GM19328 (cell line): ENCODE measurements around the gene MTA3.
"Not testable (repeated sequence)": the region's sequence is repeated elsewhere in the genome, so short reads cannot be mapped to it uniquely, and the experiment has no call there.

Experiments
- ATAC-seq: cut with Tn5 transposase; IDR thresholded peaks from one replicate; pipeline ENCODE4 v1.9.1; 2021; ENCODE audit warnings: mild to moderate bottlenecking, moderate library complexity; ENCODE audit not compliant: unreplicated experiment

The MTA3 gene

DNA sequence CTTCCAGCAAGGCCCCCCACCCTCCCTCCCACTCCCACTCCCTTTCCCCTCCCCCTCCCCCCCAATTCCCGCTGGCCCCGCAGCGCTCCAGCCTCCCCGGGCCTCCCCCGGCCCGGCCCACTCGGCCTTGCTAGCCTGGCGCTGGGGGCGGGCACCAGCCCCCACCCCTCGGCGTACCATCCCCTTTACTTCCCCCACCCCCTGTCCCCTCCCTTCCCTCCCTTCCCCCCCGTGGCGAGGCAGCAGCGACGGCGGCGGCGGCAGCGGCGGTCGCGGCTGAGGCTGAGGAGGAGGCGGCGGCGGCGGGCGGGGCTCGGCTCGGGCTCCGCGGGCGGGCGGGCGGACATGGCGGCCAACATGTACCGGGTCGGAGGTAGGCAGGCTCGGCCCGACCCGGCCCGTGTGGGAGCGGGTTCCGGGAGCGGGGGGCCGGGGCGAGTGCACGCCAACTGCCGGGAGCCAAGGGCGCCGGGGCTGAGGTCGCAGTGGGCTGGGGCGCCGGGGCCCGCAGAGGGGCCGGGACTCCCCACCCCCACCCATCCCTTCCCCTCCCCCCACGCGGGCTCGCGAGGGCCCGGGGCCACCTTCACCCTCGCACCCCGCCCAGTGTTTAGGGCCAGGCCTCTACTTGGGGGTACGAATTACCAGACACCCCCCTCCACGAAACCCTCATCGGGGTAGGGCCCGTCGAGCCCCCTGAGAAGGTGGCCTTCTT lies at the start of gene MTA3:
Gene MTA3, plus strand, starts transcription at position 232 of the 715 bp plus-strand sequence. Its CDS starts 114 bp downstream, at position 346.
- ATAC-seq, result peak; percentile 32

DNA sequence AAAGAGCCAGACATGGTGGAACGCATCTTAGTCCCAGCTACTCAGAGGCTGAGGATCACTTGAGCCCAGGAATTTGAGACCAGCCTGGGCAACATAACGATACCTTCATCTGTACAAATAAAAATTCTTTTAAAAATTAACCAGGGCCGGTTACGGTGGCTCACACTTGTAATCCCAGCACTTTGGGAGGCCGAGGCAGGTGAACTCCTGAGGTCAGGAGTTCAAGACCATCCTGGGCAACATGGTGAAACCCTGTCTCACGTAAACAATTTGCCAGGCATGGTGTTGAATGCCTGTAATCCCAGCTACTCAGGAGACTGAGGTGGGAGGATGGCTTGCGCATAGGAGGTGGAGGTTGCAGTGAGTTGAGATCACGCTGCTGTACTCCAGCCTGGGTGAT lies 48.8 kb upstream of the MTA3 start:
- ATAC-seq, result no peak

DNA sequence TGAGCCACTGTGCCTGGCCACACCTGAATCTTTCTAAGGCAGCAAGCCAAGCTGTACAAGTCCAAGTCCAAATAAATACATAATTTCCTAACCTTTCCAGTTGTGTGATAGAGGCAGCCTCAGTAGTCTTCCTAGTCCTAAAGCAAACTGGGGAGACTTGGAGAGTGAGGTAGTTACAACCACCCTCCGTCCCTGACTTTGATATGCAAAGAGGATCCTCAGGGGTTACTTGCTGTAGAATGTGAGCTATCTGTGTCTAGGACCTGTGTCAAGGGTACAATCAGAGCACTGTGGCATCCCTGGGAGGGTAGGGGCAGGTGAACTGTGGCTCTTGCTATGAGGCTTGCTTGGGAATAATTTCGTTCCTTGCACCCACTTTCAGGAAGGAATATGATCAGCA lies 46.4 kb upstream of the MTA3 start:
- no peak for ATAC-seq

DNA sequence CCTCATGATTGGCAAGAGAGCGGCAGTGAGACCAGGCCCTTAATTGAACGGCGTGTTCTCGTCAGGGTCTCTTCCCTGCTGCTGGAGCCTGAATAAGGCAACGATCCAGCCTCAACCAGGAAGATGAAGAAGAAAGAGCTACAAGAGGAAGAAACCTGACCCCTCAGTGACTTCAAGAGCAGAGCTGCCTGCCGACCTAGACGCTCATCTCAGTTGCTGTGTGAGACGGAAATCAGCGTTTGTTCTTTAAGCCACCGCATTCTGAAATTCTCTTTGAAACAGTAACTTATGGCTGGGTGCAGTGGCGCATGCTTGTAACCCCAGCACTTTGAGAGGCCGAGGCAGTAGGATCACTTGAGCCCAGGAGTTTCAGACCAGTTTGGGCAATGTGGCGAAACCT lies 45.1 kb upstream of the MTA3 start:
- ATAC-seq, result no peak

DNA sequence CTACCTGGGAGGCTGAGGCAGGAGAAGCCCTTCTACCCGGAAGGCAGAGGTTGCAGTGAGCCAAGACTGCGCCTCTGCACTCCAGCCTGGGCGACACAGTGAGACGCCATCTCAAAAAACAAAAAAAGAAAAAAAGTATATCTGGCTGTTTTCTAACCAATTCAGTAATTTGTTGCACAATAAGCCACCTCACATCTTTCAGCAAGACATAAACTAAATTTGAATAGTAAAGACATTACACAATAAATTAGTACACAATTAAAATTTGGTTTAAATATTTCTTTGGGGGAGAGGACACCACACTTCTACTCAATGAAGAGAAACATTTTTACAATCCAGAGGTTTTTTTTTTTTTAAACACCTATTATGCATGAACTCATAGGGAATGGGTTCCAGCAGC lies 36.0 kb upstream of the MTA3 start:
- ATAC-seq, result no peak

DNA sequence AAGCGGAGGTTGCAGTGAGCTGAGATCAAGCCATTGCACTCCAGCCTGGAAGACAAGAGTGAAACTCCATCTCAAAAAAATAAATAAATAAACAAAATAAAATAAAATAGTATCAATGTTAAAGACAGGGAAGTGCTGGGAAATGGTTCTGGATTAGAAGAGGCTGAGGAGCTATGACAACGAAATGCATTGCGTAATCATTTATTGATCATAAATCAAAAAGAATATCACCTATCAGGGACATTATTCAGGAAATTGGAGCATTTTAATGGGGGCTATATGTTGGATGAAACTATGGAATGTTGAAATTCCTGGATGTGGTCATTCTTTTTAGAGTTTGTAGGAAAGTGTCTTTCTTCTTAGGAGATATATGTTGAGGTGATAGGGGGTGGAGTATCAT lies 30.9 kb upstream of the MTA3 start:
- ATAC-seq, result no peak

DNA sequence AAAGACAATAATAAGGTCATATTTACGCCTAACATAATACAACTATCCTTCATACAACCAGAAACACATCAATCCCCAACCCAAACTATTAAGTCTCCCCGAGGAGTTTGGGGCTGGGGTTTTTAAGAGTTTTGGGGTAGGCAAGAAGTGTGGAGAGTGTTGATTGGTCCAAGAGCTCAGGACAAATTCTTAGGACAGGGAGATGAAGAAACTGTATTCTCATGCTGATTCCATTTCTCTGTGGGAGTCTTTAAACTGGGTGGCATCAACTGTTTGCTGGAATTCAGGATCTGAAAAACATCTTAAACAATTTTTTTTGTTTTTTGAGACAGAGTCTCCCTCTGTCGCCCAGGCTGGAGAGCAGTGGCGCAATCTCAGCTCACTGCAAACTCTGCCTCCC lies 25.6 kb upstream of the MTA3 start:
- no peak for ATAC-seq

DNA sequence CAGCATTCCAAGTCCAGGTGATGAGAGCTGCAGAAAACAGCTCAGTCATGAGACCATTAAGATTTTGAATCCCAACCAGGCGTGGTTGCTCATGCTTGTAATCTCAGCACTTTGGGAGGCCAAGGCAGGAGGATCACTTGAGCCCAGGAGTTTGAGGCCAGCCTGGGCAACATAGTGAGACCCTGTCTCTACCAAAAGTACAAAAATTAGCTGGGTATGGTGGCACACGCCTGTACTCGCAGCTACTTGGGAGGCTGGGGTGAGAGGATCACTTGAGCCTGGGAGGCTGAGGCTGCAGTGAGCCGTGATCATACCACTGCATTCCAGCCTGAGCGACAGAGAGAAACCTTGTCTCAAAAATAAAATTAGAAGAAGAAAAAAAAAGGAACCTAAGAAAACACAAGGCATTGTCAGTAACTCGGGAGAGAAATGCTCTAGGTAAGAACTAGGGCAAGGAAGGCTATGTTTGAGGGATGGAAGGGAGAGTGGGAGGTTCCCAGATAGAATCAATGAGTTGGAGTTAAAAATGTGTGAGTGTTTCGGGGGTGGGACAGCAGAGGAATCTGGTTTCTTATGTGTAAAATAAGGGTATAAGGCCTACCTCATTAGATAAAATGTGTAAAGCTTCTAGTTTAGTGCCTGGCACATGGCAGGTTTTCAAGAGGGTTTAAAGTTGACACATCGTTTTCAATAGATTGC lies 23.3 kb upstream of the MTA3 start:
- no peak for ATAC-seq

DNA sequence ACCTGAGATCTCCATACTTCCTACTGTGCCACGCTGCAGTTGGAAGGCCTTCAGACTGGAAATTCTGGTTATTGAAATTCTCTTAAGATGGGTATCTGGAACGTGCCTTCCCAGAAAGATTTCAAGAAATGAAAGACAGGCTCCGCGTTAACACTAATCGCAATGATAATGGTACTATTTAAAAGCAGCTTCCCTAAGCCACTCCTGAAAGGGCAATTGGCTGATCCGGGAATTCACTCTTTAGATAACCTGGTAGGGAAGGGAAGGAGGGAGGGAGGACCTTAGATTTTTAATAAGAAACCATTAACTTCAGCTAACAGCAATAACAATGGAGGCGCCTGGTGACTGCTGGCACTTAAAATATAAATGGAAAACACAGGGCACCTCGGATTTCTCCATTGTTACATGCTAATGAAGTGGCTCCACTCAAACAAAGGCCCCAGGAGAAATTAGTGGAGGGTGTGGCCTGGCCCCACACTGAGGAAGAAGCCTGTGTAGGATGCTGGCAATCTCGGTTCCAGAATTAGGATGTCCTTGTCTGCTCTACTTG lies 22.5 kb upstream of the MTA3 start:
- ATAC-seq, result no peak

DNA sequence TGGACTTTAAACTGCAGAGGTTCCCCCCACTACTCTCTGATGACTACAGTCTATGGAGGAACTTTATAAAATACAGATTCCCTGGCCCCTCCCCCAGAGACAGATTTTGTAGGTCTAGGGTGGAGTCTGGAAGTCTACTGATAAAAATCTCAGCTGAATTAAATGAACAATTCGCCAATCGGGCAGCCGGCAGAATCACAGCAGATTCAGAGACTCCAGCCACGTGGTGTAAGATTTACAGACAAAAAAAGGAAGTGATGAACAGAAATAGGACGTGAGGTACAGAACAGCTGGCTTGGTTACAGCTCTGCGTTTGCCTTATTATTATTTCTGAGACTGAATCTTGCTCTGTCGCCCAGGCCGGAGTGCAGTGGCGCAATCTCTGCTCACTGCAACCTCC lies 21.4 kb upstream of the MTA3 start:
- no peak for ATAC-seq

DNA sequence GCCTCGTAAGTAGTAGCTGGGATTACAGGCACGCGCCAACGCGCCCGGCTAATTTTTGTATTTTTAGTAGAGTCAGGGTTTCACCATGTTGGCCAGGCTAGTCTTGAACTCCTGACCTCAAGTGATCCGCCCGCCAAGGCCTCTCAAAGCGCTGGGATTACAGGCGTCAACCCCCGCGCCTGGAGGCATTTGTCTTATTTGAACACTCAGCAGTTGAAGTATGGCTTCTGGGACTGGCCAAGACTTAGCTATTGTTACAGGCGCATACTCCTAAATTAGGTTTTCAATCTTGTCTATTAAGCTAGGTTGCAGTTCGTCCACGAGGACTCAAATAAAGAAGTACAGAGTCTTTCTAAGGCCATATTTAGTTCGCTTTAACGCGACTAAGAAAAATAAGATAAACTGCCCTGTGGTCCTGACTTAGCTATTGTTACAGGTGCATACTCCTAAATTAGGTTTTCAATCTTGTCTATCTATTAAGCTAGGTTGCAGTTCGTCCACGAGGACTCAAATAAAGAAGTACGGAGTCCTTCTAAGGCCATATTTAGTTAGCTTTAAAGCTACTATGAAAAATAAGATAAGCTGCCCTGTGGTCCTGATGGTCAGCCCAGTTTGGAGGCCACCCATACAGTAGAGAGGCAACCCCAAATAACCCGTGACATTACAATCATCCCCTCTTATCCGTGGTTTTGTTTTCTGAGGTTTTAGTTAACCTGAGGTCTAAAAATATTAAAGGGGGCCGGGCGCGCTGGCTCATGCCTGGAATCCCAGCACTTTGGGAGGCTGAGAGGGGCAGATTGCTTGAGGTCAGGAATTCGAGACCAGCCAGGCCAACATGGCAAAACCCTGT lies 20.8 kb upstream of the MTA3 start:
- no peak for ATAC-seq

DNA sequence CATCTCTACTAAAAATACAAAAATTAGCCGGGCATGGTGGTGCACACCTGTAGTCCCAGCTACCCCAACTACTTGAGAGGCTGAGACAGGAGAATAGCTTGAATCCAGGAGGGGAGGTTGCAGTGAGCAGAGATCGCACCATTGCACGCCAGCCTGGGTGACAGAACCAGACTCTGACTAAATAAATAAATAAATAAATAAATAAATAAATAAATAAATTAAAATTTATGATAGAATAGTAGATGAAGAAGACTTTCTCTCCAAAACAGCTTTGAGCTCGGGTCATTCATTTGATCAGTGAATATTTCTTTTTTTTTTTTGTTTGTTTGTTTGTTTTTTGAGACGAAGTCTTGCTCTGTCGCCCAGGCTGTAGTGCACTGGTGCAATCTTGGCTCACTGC lies 17.6 kb upstream of the MTA3 start:
- no peak for ATAC-seq

DNA sequence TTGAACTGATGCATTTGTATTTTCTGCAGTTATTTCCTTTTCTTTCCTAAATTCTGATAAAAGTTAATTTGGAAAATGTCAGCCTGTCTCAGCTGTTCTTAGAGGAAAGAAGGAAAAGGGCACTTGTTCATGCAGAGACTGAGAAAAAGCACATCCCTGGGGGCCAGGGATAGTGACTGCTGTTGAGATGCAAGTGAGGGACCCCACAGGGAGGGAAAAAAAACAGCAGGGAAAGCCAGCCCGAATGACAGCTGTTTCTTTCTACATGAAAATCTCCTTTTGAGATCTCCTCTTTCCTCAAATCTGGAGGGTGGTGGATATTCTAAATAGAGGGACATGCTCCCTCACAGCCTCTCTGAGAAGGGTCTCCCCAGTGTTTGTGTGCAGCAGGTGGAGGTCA lies 14.0 kb upstream of the MTA3 start:
- no peak for ATAC-seq

DNA sequence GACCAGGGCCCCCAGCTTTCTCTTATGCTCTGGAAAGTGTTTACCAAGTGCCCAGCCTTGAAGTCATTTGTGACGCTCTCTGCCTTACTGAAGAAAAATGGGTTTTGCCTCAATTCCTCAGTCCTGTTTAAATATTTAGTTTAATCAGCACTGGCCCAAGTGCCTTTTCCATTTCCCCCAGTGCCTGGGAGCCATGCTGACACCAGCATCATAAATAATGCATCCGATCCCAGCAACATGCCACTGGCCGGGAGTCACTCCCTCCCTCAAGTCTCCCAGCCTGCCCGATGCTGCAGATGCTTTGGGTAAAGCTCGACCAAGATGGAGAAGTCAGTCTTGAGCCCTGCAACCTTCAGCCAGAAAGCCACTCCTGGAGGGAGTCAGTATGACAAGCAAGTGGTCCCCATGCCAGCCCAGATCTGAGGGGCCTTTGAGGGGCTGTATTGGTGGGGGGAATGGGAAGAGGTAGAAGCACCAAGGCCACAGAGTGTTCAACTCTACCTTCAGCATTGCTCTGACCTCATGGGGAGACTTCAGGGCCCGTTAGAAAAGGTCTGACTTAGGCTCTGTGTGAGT lies 12.0 kb upstream of the MTA3 start:
- no peak for ATAC-seq

DNA sequence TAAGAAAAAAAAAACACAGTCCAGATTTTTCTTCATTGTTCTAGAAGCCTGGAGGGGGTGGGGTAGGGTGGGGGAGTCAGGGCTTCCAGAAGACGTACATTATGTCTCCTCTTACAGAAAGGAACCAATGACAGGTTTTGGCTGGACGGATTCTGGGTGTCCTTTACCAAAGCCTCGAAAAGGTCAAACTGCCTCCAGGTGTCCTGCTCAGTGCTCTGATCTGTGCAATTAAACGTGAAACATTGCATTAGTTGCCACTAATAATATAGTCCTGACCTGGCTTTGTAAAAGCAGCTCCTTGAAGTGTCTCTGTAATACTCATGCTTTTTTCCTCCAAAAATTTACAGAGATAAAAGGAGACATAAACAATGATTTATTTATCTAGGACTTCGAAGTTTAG lies 11.1 kb upstream of the MTA3 start:
- ATAC-seq, result no peak

DNA sequence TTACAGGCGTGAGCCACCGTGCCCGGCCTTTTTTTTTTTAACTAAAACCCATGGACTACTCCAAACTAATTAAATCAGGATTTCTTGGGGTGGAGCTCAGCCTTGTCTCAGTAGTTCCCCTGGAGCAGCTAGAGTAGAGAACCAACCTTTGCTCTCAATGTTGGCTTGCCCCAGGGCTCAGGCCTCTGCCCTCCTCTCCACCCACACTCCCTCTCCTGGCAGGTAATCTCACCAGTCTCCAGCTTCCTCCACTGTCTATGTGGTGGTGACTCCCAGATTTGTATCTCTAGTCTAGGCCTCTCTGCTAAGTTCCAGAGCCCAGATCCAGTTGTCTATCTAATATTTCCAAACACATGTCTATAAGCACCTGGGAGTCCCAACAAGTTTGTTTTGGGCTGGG lies 9.6 kb upstream of the MTA3 start:
- ATAC-seq, result no peak

DNA sequence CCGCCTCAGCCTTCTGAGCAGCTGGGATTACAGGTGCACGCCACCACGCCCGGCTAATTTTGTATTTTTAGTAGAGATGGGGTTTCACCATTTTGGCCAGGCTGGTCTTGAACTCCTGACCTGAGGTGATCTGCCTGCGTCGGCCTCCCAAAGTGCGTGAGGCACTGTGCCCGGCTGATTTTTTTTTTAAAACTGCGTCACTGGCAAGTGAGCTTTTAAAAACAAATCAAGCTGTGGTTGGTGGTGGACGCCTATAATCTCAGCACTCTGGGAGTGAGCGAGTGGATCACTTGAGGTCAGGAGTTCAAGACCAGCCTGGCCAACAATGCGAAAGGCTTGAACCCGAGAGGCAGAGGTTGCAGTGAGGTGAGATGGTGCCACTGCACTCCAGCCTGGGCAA lies 8.3 kb upstream of the MTA3 start:
- not testable (repeated sequence) for ATAC-seq

DNA sequence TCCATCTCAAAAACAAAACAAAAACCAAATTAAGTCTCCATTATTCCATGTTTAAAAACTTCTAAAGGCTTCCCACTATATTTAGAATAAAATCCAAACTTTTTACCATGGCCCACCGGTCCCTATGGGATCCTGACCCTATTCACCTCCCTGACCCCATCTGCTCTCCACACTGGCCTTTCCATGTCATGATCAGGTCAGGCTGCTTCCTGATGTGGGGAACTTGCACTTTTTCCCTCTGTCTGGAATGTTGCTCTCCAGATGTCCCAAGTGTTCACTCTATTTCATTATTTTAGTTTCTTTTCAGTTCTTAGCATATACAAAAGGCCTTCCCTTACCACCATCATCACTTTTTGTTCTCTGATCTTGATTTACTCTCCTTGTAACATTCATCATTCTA lies 7.5 kb upstream of the MTA3 start:
- no peak for ATAC-seq

DNA sequence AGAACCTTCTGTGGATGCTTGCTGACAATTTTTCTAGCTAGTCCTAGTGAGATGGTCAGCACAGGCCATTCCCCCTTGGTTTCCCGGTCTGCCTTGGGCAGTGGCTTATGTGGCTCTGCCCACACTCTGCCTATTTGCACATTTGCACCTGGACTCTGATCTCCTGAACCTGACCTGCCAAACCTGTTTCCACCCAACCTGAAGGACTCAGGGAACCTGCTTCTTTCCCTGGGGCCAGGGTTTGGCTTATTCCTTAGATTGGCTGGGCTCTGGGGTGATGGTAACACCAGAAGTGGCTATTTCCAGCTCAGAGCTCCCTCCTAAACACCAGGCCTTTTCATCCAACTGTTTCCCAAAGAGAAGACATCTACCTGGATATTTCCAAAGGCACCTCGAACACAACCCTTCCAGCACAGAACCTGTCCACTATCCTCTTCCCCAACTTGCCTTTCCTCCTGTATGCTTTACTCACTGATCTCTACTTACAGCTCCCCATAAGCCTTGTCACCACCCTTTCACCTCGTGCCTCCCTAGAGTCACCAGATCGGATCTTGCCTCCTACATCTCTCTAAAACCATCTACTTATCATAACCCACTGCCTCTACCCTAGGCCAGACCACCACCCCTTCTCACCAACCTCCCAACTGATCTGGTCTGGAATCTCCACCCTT lies 5.8 kb upstream of the MTA3 start:
- ATAC-seq, result no peak

DNA sequence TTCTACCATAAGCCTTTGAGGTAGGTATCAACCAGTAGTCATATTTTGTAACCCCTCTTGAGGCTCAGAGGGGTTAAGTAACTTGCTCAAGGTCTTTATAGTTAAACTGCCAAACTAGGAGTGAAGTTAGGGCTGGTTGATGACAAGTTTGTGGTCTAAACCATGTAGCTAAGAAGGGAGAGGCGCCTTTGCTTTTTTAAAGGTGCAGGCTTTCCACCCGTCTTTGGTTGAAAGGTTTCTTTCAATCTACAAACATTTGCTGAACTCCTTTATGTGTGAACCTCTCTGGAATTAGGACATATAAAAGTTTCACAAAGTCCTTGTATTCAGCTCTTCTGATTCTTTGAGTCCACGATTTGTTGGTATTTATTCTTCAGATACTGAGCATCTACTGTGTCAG lies 2.4 kb upstream of the MTA3 start:
- no peak for ATAC-seq
